GM19452 (cell line): ENCODE results near the gene GNG3.
A peak's percentile ranks its signal among the peaks of the same experiment; 100 is the strongest.
"Not testable (repeated sequence)": the region's sequence is repeated elsewhere in the genome, so short reads cannot be mapped to it uniquely, and the experiment has no call there.

Experiments used
- ATAC-seq: cut with Tn5 transposase; IDR thresholded peaks from one replicate; pipeline ENCODE4 v1.9.1; 2021; ENCODE audit not compliant: unreplicated experiment

The GNG3 gene

DNA sequence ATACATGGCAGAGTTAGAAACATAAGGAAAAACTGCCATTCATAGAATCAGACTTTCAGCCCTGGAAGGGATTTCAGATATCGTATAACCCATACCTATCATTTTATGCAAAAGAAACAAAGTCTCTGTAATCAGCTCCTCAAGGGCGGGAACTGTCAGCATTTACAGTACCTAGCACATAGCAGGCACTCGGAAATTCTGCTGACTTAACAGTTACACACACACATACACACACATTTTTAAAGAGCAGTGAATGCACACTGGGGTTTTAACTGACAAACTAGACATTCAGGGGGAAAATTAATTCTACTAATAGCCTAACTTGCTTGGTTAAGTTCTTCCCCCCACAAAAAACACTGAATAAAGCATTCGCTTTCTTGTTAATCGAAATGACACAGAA lies 8.7 kb downstream of the GNG3 start:
- no peak for ATAC-seq

DNA sequence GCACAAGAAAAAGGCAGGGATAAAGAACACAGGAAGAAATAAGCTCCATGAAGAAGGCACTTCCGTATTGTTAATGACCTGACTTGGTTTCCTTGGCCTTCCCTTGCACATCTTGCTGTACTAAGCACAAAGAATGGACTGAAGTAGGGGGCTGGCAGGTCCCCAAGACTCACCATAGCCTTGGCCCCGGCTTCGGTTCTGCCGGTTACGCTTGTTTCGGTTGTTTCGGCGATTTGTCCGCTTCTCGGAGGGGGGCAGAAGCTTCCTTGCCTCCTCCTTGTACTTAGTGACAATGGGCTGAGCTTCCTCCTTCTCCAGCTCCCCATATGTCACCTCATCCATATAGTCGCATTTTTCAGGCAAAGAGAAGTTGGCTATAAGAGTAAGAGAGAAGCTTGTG lies 9.3 kb downstream of the GNG3 start:
- no peak for ATAC-seq

DNA sequence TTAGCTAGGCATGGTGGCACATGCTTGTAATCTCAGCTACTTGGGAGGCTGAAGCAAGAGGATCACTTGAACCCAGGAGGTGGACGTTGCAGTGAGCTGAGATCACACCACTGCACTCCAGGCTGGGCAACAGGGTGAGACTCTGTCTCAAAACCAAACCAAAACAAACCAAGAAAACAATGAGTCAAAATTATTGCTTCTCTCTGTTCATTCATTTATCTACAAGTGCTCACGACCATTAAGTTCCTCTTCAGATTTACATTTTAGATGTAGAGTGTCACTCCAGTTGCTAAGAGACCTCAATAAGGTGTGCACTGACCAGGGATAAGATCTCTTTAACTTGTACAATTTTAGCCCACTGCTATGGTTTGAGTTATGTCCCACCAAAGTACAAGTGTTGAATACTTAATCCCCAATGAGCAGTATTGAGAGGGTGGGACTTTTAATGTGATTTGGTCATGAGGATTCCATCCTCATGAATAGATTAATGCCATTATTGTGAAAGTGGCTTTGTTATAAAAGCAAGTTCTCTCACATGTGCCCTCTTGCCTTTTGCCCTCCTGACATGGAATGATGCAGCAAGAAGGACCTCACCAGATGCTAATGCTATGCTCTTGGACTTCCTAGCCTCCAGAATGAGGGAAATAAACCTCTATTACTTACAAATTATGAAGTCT lies 12.0 kb downstream of the GNG3 start:
- ATAC-seq = no peak

DNA sequence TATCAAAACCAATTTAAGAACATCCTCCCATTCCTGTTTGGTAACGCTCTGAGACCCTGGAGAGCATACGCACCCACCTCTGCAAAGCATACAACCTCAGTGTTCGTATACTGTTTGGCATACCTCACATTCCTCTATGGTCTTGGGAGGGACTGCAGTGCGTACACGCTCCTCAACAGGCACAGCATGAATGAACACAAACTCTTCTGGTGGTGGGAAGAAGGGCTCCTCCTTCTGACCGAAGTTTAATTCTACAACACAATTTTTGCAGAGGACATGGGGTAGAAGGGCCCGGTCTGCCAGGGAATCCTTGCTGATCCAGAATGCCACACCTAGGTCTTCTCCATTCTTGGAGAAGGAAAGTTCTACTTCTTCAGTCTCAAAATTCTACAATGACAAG lies 14.5 kb downstream of the GNG3 start:
- ATAC-seq = no peak

DNA sequence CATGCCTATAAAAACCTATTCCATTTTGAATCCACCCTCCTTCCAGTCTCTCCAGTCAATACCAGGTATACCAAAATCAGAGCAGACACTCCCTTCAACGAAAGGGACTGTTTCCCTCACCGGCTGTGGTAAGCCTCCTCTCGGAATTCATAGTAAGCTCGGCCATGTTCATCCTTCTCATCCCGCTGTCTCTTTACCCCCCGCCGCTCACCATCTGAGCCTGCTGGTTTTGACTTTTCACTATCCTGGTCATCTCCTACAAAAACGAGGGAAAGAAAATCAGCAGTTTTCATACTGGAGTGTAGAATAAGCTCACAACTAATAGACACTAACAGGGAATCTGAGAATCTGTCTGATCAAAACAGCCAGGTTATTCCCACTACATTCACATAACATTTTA lies 16.7 kb downstream of the GNG3 start:
- no peak for ATAC-seq

DNA sequence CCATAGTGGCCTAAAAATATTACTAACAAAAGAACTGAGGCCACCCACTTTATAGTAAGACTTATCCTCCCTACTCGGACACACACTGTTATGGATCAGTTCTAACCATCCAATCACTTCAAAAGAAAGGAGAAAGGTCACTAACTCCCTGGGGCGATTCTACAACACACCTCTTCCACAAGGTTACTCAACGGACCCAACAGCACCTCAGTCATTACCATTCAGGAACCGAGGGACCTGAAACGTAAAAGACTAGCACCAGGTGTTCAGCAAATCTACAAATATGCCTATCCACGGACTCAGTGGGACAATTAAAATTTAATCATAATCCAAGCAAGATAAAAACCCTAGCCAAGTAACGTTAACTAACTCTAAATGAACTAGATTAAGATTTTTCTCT lies 18.2 kb downstream of the GNG3 start:
- no peak for ATAC-seq

DNA sequence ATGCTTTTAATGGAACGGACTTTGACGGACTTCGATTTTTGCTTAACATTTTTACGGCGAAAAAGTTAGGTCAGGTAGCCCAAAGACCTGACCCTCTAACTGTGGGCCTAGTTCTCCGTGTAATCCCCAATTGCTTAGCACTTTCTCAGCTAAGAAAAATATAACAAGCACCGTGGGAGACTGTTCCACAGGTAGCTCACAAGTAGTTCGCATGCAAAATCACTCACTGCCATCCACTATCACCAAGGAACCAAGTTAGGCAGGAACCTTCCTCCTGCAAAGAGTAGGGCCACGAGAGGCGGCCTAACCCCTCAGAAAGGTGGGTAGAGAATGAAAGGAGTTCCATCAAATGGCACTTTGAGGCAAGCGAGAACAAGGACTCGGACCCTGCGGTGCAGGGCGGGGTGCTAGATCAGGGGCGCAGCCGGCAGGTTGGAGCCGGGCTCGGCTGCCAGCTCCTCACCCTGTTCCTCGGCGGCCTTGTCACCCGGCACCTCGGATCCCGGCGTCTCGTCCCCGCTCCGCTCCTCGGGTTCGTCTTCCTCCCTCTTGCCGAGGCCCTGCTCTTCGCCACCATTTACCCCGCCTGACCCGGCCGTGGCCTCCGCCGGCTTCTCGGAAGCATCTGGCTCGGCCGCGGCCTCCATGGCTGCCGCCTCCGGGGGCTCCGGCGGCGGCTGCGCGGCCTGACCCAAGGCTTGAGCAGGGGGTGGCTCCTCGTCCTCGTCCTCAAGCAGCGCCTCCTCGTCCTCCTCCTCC lies 18.9 kb downstream of the GNG3 start:
- peak; percentile 4 for ATAC-seq

DNA sequence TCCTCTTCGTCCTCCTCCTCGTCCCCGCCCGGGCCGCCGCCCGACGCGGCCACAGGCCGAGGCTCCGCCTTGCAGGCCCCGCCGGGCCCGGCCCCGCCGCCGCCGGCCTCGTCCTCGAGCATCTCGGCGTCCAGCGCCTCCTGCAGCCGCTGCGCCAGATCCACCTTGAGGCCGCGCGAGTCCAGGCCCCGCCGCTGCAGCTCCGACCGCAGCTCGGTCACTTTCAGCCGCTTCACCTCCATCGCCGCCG lies 19.4 kb downstream of the GNG3 start:
- ATAC-seq = no peak

DNA sequence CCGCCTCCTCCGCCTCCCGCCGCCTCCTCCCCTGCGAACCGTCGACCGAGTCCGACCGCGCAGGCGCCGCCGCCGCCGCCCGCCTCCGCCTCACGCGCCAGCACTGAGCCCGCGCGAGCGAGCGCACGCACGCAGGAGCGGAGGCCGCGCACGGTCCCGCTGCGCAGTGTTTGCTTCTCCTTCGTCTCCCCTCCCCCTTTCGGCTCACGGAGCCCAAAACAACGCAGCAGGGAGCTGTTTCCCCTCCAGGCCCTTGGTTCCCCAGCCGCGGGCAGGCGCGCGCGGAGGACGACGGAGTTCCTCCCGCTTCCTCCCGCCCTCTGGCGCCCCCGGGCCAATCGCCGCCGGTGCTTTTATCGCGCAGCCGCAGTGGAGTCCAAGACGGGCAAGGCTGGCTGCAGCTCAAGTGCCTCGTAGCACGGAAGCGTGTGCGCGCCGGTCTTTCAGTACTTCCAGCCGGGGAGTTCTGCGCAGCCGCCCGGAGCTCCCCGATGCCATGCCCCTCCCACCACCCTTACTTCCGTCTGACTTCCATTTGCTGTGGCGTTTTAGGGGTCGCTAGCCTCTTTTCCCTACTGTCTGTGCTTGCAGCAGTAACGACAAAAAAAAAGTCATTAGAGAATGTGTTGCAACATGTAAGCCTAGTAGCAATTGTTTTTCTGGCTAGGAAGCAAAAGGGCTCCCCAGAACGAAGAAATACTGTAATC lies 19.8 kb downstream of the GNG3 start, which contains the start of gene HNRNPUL2:
TSS of gene HNRNPUL2 (minus strand) at position 293 of the 707 bp plus-strand sequence. CDS start 301 bp downstream, outside the sequence.
- peak; percentile 75 for ATAC-seq

DNA sequence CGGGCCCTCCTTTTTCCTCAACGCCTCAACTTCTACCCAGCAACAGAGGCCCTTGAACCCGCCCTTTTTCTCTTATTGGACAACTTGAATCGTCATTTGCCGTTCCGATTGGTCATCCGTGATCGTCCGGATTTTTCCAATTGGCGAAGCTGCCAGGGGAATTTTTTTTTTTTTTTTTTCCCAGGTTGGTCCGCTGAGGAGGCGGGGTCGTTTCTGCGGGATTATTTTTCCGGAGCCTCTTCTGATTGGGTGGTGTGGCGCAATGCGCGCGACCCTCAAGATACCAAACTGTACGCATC lies 20.3 kb downstream of the GNG3 start:
- peak; percentile 51 for ATAC-seq

DNA sequence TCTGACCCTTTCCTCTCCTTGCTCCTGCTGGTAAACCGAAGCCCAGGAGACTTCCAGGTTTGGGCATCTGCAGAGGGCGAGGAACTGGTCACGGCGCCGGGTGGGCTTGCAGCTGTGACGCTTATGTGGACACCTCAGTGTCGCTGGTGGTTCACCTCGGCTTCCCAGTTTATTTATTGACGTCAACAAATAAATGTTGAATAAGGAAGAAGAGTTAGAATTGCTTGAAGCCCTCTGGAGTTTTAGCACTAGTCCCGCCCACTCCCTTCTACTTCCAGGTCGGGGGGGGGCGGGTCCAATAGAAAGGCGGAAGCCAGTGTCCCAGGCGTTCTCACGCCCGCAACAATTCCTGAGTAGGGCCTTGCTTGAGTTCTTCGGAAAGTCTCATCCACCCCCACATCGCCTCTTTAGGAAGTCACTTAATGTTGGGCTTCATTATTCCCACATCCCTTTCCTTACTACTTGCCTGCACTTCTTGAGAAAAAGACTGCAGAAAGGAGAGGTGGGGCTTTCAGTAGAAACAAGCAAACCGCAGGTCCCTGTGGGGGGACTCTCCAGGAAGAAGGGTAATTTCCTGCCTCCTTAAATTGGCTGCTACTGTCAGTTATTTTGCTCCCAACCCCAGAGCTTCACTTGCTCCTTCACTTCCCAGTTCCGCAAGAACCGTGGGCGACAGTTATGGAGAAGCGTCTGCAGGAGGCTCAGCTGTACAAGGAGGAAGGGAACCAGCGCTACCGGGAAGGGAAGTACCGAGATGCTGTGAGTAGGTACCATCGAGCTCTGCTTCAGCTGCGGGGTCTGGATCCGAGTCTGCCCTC lies 20.9 kb downstream of the GNG3 start, which contains the start of gene TTC9C:
TSS of gene TTC9C (plus strand) at position 316 of the 818 bp plus-strand sequence. CDS start at position 679, 363 bp downstream.
- ATAC-seq = peak; percentile 16

DNA sequence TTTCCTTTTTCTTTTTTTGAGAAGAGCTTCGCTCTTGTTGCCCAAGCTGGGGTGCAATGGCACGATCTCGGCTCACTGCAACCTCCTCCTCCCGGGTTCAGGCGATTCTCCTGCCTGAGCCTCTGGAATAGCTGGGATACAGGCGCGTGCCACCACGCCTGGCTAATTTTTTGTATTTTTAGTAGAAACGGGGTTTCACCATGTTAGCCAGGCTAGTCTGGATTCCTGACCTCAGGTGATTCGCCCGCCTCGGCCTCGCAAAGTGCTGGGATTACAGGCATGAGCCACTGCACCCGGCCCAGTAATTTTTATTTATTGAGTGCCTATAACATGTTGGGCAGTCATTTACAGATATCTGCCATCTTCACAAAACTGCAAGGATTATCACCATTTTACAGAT lies 22.6 kb downstream of the GNG3 start:
- not testable (repeated sequence) for ATAC-seq

DNA sequence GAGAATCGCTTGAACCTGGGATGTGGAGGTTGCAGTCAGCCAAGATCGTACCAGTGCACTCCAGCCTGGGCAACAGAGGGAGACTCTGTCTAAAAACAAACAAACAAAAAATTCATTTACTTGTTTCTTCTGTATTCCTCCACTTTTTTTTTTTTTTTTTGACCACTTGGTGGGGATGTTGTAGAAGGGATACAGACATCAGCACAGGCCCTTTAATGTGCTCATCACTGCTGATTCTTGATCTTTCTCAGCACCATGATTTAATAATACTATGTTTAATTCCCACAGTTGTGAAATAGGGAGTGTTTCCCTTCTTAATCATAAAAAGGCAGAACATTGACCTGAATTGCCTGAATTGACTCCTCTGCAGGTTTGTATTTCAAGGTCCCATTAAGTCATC lies 25.4 kb downstream of the GNG3 start:
- ATAC-seq = no peak

DNA sequence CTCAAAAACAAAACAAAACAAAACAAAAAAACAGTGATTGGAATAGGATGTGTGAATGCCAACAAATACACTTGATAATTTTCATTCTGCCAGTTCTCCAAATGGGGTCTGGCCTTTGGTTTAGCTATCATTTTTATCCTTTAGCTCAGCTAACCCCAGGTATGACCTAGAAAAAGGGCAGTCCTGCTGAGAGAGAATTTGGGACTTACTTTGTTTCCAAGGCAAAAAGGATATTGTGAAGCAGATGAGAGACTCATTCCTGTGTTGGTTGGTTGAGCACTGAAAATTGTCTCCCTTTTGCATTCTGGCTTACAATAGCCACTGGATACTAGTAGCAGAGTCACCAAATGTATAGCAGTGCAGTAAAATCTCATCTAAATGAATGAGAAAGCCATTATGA lies 29.7 kb downstream of the GNG3 start:
- no peak for ATAC-seq

DNA sequence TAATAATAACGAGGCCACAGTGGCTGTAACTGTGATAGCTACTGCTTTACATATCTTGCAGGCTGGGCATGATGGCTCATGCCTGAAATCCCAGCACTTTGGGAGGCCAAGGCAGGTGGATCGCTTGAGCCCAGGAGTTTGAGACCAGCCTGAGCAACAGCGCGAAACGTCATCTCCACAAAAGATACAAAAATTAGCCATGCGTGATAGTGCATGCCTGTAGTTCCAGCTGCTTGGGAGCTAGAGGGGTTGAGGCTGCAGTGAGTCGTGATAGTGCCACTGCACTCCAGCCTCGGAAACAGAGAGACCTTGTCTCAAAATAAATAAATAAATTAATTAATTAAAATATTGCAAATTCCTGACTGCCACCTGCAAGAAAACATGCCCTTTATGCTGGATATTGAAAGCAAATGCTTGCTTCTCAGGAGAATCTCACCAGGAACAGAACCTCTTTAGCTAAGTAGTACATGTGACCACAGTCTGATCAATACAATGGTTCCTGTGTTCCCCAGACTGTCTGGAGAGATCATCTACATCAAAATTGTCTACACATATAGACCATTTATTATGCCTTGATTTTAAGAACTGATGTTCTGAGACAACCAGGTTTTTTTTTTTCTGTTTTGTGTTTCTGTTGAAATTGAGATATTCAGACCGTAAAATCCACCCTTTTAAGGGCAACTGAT lies 40.1 kb downstream of the GNG3 start:
- ATAC-seq = no peak

DNA sequence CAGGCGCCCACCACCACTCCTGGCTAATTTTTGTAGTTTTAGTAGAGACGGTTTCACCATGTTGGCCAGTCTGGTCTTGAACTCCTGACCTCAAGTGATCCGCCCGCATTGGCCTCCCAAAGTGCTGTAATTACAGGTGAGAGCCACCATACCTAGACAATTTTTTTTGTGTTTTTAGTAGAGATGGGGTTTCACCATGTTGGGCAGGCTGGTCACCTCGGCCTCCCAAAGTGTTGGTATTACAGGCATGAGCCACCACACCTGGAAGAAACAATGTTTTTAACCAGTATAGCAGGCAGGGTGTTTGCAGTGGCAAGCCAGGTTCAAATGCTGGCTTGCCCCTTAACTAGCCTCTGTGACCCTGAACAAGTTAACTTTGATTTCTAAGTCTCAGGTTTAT lies 42.5 kb downstream of the GNG3 start:
- not testable (repeated sequence) for ATAC-seq

DNA sequence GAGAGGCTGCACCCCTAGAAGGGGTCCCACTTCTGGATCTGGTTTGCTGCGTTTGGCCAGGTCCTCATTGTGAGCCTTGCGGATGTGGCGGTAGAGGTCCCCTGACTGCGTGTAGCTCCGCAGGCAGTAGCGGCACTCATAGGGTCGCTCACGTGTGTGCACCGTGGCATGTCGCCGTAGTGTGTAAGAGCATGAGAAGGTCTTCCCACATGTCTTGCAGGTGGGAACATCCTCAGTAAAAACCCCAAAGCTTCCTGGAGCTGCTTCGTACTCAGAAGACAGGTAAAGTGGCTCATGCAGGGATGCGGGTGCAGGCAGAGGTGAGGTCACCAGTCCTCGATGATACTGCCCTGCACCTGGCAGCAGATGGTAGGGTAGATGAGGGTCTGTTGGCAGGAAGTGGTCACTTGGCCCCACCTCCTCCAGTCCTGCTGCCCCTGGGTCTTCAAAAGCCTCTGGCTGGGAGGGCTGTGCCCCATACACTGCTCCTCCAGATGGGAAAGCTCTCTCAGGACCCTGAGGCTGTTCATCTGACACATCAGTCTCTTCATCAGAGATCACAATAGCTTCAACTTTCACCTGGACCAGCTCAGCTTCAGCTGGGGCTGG lies 44.8 kb downstream of the GNG3 start:
- no peak for ATAC-seq

DNA sequence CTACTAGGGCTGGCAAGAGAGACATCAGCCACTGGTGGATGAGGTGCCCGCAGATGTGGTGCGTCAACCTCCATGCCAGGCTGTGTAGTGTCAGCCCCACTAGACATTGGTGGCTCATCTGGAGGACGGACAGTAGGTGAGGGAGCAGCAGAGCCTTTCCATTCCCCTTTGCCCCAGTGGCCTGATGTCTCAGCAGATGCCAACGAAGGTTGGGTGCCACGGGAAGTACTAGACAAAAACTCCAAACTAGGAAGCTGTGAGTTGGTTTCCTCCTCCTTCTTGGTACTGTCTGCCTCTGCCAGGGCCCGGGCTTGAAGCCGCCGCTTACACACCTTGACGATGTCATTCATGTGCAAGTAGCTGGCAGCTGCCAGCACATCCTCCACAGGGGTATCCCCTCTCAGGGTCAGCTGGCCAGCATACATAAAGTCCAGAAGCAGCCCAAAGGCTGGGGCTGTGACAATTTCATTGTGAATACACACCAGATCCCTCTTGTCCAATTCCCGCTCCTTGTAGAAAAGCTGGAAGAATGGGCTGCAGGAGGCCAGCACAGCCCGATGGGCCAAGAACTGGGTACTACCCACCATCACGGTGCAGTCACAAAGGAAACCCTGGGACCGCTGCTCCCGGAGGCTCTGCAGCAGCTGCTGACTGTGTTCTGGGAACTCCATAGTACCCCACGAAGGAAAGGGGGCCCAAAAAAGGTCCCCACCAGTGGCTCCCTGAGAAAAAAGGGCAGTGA lies 45.7 kb downstream of the GNG3 start:
- ATAC-seq = peak; percentile 1

DNA sequence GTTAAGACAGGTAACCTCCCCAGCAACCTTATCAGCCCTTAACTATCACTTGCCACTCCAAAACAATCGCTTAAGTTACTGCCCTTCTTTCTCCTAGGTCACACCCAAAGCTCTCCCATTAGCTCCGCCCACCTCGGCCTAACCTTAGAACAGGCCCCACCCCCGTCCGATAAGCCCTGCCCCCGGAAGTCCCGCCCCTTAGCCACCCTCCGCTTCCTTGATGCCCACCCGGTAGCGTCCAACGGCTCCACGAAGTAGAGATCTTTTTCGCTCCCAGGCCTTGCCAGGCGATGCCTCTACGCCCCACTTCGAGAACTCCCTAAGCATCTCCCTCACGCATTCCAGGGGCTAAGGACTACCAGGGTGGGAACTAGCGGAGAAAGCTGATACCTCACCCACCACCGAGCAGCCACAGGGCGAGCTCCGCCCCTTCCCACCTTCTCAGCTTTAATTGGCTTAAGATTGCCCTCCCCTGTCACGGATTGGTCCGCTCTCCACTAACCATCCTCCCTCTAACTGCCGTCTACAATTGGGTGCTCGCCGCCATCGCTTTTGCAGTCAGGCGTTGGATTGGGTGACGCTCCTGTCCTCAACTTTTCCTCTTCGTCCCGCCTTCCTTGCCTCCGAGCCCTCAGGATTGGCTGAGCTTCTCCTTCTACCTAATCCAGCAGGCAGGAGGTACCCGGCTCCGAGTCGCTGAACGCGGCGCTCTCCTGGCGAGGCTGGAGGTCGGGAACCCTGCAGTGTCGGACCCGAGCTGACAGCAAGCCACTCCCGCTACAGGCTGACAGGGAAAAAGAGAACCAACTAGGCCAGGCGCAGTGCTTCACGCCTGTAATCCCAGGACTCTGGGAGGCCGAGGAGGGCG lies 46.5 kb downstream of the GNG3 start, which contains the start of gene ZBTB3:
TSS of gene ZBTB3 (minus strand) at position 425 of the 868 bp plus-strand sequence. CDS start 496 bp downstream, outside the sequence.
- peak; percentile 94 for ATAC-seq
